ENCODE measurements around the gene CCDC191. TPM values are rescaled to one million over a fixed set of nuclear protein-coding genes. Genes with fewer than 3 reads are reported as not detected.

The CCDC191 gene
- polyA plus RNA-seq, 1 donor (not counting 4 experiments of a cell fraction or from before 2014, with no cell fraction given), result 3.6 TPM

- dilution Hi-C loops (cut with MboI; ENCODE audit: extremely low pct_ligation_motif_present, low sequenced_read_pairs), result no loop called here
- no peaks in the 10 kb centered on the region for H3K79me2 ChIP-seq (ENCODE audit: control insufficient read depth, insufficient read depth, low read length)
- H4K20me1 ChIP-seq (ENCODE audit: control insufficient read depth, extremely low read depth, insufficient read depth, low read length), result no peaks in the 10 kb centered on the region
- H3K9me3 ChIP-seq (ENCODE audit: control insufficient read depth, low read depth, low read length), result no peaks in the 10 kb centered on the region
- H3K36me3 ChIP-seq (ENCODE audit: control insufficient read depth in 2 of 2, extremely low read depth in 1 of 2, insufficient read depth in 2 of 2, low read length in 2 of 2), result peaks cover 0 to 3% of the 10 kb centered on the region in 2 experiments
- H3K4me1 ChIP-seq (ENCODE audit: control insufficient read depth, extremely low read depth, insufficient read depth, low read length), result no peaks in the 10 kb centered on the region
- H3K9me1 ChIP-seq (ENCODE audit: control insufficient read depth, extremely low read depth, insufficient read depth, low read length), result no peaks in the 10 kb centered on the region
- no peak overlapping the region for H3K27ac ChIP-seq (ENCODE audit: control insufficient read depth, insufficient read depth, low read length)
- FAIRE-seq (no peak), DNase-seq (ENCODE audit: low read depth, low spot score) (no peak)
- H3K27me3 ChIP-seq (ENCODE audit: control insufficient read depth, extremely low read depth, insufficient read depth, low read length), result no peaks in the 10 kb centered on the region
- no peak overlapping the region for H3K4me2 ChIP-seq (ENCODE audit: control insufficient read depth, extremely low read depth, insufficient read depth, low read depth, low read length)
- H3K4me3 ChIP-seq (ENCODE audit: control insufficient read depth in 2 of 3, extremely low read depth in 1 of 3, insufficient read depth in 2 of 3, low read depth in 1 of 3, low read length in 3 of 3), result no peak overlapping the region
- no peak overlapping the region for H3K9ac ChIP-seq (ENCODE audit: control insufficient read depth, extremely low read depth, insufficient read depth, low read length)
- TF ChIP-seq CTCF (optimal IDR thresholded peaks at IDR 0.05 in 1 of 3, IDR thresholded peaks at IDR 0.05 in 1 of 3, conservative IDR thresholded peaks at IDR 0.05 in 1 of 3; ENCODE audit: extremely low read depth in 1 of 3, insufficient read depth in 2 of 3, low read length in 3 of 3) (no peak), EZH2 (IDR thresholded peaks at IDR 0.05; ENCODE audit: low read length) (no peak)
- H2AFZ ChIP-seq (ENCODE audit: control insufficient read depth, low read length), result no peak overlapping the region
Measured at GRCh38 chr3:114034787-114035545, 21.4 kb downstream of the CCDC191 start.

- FAIRE-seq (no peak), DNase-seq (ENCODE audit: low read depth, low spot score) (no peak)
- Histone ChIP-seq H3K79me2 (ENCODE audit: control insufficient read depth, insufficient read depth, low read length) (no peaks in the 10 kb centered on the region), H3K36me3 (ENCODE audit: control insufficient read depth in 2 of 2, extremely low read depth in 1 of 2, insufficient read depth in 2 of 2, low read length in 2 of 2) (peaks cover 0 to 3% of the 10 kb centered on the region in 2 experiments), H4K20me1 (ENCODE audit: control insufficient read depth, extremely low read depth, insufficient read depth, low read length) (no peaks in the 10 kb centered on the region), H3K9me3 (ENCODE audit: control insufficient read depth, low read depth, low read length) (no peaks in the 10 kb centered on the region), H3K9me1 (ENCODE audit: control insufficient read depth, extremely low read depth, insufficient read depth, low read length) (no peaks in the 10 kb centered on the region), H2AFZ (ENCODE audit: control insufficient read depth, low read length) (no peak overlapping the region), H3K4me1 (ENCODE audit: control insufficient read depth, extremely low read depth, insufficient read depth, low read length) (no peaks in the 10 kb centered on the region), H3K4me2 (ENCODE audit: control insufficient read depth, extremely low read depth, insufficient read depth, low read depth, low read length) (no peak overlapping the region), H3K4me3 (ENCODE audit: control insufficient read depth in 2 of 3, extremely low read depth in 1 of 3, insufficient read depth in 2 of 3, low read depth in 1 of 3, low read length in 3 of 3) (no peak overlapping the region), H3K27ac (ENCODE audit: control insufficient read depth, insufficient read depth, low read length) (no peak overlapping the region), H3K27me3 (ENCODE audit: control insufficient read depth, extremely low read depth, insufficient read depth, low read length) (no peaks in the 10 kb centered on the region), H3K9ac (ENCODE audit: control insufficient read depth, extremely low read depth, insufficient read depth, low read length) (no peak overlapping the region)
- no peak for TF ChIP-seq CTCF (optimal IDR thresholded peaks at IDR 0.05 in 1 of 3, IDR thresholded peaks at IDR 0.05 in 1 of 3, conservative IDR thresholded peaks at IDR 0.05 in 1 of 3; ENCODE audit: extremely low read depth in 1 of 3, insufficient read depth in 2 of 3, low read length in 3 of 3)
- no peak for TF ChIP-seq EZH2 (IDR thresholded peaks at IDR 0.05; ENCODE audit: low read length)
- dilution Hi-C loops (cut with MboI; ENCODE audit: extremely low pct_ligation_motif_present, low sequenced_read_pairs), result no loop called here
Measured at GRCh38 chr3:114034211-114034610, 22.1 kb downstream of the CCDC191 start.

Measured in keratinocyte (primary cell).